HG03432 (cell line): ENCODE data around the gene CIP2A.

Experiments used
- ATAC-seq: cut with Tn5 transposase; IDR thresholded peaks from one replicate; pipeline ENCODE4 v1.9.1; 2021; ENCODE audit warnings: mild to moderate bottlenecking, moderate library complexity; ENCODE audit not compliant: unreplicated experiment

Gene CIP2A

DNA sequence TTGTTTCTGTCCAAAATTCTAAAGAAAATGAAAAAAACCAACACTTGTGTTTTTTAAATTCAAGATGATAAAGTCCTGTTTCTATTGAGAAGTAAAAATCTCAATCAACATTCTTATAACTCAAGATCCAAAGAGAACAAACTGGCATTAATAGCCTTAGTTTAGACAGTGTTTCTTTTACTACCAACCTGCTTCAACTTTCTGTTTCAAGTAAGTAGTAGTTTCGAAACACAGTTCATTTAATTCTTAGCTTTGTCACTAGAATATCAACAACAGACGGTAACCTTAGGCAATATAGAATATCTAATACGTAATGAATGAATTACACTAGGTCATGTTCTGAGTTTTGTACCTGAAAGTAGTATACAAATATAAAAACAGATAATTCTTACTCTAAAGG is 23.7 kb downstream of the CIP2A start:
- no peak for ATAC-seq

DNA sequence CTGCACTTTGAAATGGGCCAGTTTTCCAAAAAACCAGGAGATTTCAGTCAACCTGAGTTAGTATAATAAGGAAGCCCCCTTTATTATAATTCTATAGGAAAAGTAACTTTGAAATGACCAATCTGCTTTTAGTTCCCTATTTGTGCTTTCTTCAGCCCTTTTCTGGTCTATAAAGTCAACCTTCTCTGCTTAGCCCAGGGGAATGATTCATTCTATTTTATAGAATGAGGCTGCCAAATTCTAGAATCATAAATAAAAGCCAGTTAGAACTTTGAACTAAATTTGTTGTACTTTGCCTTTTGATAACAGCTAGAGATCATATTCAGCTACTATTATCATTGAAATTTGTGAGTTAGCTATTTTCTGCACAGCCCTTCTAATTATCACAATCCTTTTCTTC is 24.7 kb downstream of the CIP2A start:
- ATAC-seq: no peak

DNA sequence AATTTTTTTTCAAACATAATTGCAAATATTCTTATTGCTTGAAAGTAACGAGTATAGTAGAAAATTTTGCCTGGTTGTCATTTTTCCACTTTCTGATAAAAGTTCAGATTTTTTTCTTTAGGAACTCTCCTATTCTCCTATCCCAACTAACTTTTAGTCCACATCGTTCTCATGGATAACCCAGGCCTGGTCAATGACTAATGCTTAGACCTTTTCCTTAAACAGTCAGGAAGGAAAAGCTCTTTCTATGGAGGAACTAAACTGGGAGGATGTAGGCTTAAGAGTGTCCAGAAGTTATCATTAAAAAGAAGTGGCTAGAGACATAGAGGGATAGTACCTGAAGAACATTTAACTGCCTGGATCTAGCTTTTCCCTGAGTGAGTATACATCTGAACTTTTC is 26.7 kb downstream of the CIP2A start:
- no peak for ATAC-seq

DNA sequence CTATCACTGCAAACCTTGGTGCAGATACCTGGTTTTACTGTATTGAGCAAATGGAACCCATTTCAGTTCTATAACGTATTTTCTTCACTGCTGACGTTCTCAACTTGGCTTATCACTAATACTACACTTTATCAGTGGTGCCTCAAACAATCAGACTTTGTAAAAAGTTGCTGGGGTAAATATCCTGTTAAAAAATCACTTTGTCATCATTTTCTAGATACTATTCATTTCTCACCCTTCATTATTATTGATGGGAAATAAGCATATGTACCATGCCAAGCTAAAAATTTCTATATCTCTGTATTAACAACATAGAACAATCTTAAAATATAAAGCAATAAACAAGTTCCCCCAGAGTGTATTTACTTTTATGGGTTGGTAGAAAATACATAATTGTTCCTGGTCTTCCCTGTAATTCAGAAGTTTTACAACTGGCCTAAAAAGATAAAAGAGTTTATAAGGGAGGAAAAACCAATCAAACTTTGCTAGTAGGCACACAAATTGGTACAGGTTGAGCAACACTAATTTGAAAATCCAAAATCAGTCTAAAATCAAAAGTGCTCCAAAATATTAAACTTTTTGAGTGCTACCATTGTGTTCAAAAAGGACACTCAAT is 33.2 kb downstream of the CIP2A start:
- no peak for ATAC-seq

DNA sequence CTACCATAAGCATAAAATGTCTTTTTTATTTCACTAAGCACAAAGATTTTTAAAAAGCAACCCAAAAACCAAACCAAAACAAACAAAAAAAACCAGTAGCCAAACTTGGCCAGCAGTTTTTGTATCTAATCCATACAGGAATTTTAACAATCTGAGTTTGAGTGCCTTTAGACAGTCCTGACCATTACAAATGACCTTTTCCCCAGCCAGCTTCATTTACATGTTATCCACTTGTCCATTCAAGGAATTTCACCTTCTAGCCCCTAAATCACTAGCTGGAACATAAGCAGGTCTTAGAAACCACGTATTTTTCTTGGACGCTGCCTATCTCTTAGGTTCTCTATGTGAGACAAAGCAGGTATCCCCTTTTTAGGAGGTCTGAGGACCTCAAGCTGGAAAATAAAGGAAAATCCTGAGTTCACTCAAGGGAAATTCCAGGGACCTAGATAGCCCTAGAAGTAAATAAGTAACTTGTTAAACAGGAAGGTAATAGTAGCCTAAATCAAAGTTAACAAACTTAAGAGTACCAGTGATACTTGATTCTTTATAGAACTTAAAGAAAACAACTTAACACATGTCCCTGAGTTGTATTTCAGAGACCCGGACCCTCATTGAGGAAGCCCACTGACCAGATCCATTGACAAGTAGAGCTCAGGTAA is 34.2 kb downstream of the CIP2A start:
- ATAC-seq: no peak

DNA sequence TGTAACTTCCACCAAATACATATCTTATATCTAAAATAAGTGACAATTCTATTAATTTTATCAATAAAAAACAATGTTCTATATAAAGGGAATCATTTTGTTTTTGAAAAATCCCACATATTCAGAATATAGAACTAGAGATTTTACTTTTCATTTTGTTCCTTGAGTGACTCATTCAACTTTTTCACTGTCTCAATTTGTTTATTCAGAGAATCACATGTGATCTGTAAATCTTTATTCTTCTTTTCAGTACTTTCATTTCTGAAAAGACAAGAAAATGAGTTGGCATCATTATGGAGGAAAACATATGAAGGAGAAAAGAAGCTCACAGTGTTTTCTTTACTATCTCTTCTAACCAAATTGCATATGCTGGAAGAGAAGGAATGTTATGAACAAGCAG is 35.0 kb downstream of the CIP2A start:
- ATAC-seq: no peak

DNA sequence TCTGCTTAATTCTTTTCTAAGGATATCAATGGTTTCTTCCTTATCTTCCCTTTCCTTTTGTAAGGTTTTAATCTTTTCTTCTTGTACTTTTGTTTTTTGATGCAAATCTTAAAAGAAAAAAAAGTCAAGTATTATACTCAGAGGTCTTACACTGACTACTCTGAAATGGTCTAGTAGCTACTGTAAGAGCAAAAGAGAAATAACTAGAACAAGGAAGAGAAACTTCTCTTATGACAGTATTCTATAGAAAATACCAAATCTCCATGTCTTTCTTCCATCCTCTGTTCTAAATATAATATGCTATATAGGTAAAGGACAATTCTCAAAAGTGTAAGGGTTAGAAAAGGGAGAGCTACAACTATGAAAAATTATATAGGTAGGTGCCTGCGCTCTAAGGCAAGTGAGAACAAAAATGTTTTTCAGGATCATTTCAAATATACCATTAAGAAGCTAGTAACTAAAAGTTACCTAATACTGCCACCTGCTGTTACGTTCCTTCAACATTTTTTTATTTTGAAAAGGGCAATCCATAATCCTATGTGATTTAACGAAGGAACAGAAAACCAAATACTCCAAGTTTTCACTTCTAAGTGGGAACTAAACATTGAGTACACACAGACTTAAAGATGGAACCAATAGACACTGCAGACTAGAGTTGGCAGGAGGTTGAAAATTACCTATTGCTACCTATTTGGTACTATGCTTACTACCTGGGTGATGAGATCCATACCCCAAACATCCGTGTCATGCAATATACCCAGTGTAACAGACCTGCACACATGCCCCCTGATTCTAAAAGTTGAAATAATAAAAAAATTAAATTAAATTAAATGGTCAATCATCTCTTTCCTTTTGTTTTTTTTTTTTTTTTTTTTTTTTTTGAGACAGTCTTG is 36.7 kb downstream of the CIP2A start:
- ATAC-seq: peak; percentile 57

DNA sequence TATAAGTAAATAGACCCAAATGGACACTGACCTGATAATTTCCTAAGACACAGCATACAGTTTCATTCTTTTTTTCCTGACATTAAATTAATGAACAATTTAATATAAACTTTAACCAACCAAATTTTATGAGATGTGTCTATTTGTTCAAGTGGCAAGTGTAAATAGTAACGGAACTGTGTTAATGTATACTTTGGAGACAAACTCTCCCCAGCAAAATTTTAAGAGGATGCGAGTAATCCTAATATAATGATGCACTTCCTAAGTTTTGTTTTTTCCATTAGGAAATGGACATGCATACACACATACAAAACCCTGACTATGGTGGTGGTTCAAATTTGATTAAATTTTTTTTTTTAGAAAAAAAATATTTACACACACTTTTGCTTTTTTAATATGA is 40.4 kb downstream of the CIP2A start:
- ATAC-seq: no peak

DNA sequence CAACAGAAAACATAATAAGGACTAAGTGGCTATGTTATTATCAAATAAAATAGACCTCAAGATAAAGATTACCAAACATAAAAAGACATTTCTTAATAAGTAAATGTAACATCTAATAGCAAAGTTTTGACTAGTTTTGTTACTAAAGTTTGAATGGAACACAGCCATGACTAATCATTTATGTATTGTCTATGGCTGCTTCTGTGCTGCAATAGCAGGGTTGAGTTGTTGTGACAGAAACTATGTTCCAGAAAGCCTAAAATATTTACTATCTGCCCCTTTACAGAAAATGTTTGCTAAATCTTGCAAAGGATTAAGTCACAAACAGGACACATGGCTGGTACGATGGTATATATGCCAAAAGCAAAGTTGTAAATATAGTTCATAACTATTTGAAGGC is 40.9 kb downstream of the CIP2A start:
- ATAC-seq: no peak

DNA sequence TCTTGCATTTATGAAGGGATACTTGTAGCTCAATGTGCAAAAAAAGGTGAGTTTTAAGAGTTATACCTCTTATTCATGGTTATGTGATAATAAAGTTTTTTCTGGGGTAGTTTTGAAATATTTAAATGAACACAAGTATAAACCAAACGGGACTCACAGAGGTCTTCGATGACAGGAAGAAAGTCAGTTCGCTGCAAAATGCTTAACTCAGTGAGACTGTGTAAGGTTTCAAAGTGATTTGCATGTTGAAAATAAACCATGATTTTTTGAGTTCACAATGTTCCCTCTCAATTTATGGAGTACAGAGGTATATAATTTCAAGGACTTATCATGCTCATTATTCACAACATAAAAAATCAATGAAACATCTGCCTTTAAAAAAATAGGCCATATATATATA is 42.5 kb downstream of the CIP2A start:
- no peak for ATAC-seq

DNA sequence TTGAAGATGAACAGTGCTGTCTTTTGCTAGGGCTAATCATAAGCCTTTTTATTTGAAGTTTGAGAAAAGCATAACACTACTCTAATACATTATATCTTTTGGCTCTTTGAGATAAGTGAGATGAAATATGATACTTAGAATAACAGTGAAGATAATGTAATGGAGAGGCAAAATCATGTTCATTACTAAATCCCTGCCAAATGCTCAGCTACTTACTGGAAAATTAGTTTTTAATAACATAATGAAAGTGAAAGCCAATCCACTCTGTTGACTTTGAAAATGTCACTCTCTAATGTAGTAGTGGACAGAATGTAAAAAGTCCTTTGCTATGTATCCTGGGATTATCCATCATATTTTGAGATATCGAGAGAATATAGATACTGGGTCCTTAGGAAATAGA is 43.0 kb downstream of the CIP2A start:
- ATAC-seq: no peak

DNA sequence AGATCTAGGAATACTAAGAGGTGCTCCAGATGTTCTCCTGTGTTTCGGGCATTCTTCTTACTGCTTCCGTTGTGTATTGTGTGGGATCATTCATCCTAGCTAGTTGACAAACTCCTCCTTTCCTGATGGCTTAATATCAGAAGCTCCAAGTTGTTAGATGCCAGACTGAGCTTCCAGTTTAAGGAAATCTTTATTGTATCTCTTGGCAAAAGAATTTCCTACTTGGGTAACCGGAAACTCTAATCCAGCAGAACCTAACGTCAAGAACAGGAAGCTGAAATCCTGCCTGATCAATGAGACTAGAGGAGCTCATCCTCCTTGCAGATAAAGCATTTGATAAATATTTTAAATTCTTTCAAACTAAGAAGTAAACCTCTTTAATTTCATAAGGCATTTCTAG is 51.2 kb downstream of the CIP2A start:
- ATAC-seq: no peak

DNA sequence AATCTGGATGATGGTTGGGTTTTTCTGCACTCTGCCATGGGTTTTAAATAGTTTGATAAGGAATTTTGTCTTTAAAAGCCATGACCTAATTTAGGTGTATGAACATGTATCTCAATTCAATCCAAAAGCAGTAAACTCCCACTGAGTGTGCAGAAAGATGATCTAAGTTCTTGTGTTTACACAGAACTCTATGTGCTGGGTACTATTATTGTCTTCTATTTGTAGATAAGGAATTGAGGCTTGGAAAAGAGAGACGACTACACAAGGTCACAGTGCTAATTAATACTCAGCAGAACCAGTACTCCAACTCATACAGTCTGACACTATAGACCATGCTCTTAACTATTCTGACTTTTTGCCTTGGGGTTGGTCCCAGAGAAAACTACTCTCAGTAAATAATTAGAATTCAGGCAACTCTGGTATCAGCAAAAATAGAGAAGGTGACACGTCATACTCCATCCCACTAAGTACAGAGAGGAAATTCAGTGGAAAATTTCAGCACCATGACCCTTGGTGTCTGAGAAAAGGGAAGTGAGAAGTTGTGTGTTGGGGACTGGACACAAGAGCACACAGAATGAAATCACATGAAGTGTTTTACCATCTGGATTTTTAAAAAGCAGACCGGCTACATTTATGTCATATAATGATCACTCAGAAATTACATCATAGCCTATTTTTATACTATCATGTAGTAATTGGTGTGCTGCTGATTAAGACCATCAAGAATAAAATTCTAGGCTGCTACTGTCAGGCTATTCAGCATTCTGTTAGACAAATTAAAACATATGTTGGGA is 60.6 kb downstream of the CIP2A start:
- peak; percentile 96 for ATAC-seq

DNA sequence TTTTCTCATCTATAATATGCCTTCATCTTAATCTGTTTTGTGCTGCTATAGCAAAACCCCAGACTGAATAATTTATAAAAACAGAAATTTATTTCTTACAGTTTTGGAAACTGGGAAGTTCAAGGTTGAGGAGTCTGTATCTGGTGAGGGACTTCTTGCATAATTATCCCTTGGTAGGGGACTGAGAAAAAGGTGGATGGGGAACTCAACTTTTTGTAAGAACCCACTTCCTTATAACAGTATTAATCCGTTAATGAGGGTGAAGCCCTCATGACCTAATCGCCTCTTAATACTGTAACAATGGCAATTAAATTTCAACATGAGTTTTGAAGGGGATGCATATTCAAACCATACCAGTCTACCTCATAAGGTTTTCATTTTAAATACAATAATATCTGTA is 61.4 kb downstream of the CIP2A start:
- no peak for ATAC-seq

DNA sequence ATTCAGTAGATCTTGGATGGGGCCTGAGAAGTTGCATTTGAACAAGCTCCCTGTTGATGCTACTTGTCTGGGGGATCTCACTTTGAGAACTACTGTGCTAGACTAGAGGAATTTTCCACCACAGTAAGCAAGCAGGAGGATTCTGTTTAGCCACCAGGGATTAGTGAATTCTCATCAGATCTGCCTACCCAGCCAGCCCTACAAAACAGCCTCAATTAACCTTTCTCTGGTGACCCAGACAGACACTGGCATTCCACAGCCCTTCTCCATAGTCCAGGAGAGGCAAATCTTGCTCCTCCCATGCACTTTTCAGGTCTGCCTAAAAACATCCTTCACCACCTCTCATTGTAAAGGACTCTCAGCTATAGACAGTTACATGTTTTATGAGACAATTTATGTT is 62.1 kb downstream of the CIP2A start:
- ATAC-seq: no peak

DNA sequence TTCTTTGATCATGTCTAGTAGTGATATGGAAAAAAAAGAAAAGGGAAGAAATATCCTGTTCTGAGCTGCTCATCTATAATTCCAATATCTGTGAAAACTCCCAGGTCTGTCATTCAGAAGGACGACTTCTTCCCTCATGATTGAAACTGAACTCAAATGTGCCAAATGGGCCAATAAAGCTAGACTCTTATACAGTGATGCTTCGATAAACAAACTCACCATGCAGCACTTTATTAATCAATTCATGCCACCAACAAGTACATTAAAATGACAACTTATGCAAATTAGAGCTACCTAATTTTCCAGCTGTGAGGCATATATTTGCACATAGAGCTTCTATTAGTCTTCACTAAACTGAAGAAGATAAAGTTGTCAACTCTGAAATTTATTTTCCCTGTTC is 63.3 kb downstream of the CIP2A start:
- ATAC-seq: no peak

DNA sequence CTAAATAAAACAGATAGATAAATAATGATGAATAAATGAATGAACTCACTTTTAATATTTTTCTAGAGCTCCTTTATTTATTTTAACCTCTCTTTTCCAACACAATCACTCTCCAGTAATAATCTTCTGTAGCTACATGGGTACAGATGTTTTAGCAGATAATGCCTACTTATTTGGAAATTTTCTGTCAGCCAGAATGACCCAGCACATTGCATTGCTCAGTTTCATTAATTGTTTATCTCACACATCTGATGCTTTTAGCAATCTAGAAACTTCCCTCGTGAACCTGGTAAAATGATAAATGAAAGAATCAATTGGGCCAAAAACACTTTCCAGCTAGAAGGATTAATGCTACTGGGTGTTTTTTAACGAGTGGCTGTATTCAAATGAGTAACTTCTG is 64.0 kb downstream of the CIP2A start:
- no peak for ATAC-seq

DNA sequence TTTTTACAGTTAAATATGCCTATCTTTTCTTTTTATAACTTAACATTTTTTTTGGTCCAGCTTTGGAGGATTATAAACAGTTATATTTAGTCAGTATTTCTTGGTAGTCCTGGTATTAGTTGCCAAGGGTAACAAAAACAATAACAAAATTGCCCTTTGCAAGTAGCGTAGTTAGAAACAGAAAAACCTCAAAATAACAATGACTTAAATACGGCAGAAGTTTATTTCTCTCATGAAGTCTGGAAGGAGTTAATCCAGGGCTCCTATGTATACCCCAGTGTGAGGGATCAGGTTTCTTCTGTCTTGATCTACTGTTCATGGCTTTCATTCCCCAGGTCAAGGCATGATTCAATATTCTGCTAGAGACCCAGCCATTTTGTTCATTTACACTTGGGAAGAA is 64.7 kb downstream of the CIP2A start:
- no peak for ATAC-seq

DNA sequence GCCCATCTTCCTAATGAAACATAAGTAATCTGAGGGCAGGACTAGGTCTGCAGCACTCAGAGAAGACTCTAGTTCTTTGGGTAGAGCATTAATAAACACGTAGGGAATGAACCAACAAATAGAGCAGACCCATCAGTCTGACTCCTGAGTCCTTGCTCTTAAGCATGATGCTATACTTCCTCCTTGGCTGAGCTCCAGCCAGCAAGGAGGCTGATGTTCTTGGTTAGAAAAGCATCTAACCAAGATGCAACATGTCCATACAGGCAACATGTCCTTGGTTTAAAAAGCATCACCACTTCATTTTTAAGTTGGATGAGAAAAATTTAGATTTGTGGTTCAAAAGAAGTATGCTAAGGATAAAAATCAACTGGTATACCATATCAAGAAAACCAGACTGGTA is 70.3 kb downstream of the CIP2A start:
- no peak for ATAC-seq

DNA sequence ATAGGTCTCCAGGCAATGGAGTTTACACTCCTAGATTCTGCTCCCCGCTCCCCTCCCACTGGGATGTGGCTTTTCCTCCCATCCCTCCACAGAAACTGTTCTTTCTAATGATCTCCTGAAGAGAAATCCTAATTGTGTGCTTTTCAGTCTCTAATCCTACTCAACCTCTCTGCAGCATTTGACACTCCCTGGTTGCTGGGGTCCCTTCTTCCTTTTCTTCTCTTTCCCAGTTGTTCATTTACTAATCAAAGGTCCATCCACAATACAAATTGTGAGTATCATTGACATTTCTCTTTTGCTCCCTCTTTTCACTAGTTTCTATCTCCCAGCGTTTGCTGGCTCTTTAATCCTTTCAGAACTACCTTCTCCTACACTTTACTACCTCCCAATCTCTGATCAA is 72.4 kb downstream of the CIP2A start:
- ATAC-seq: no peak

DNA sequence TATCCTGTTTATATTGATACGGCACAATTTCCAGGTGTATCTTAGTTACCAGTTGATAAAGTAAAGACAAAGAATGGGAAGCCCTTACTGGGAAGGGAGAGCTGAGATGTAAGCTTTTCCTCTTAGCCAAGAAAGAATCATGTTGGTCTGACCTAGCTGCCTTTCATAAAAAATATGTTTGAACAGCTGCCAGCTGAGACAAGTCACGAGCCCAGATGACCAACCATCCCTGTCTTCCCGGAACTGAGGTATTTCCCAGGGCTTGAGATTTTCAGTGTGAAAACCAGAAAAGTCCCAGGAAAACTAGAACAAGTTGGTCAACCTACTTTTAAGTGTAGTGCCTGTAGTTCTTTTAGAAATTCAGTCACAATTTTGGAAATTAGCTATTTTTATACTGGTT is 75.3 kb downstream of the CIP2A start:
- no peak for ATAC-seq
